ENCODE data around the gene USP34.

Gene USP34

DNA sequence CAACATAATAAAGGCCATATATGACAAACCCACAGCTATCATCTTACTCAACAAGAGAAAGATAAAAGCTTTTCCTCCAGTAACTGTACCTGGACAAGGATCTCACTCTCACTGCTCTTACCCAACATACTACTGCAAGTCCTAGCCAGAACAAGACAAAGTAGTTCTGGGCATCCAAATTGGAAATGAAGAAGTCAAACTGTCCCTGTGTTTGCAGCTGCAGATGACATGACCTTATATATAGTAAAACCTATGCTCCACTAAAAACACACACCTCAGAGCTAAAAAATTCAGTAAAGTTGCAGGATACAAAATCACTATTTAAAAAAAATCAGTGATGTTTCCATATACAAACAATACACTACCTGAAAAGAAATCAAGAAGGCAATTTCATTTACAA, 32.2 kb downstream of the USP34 start:
- Histone ChIP-seq H3K9me3 (ENCODE audit: control insufficient read depth in 1 of 2, low read length in 2 of 2) (no peaks in the 10 kb centered on the region), H3K4me3 (ENCODE audit: low read depth in 1 of 2, low read length in 2 of 2) (no peak overlapping the region), H3K36me3 (ENCODE audit: control insufficient read depth in 1 of 2, insufficient read depth in 2 of 2, low read length in 2 of 2) (peaks cover 0 to 3% of the 10 kb centered on the region in 2 donors), H3K4me1 (ENCODE audit: control insufficient read depth in 1 of 2, insufficient read depth in 2 of 2, low read length in 2 of 2) (peaks cover 0 to 36% of the 10 kb centered on the region in 2 donors), H3K27me3 (ENCODE audit: low read depth, low read length) (no peaks in the 10 kb centered on the region), H3K27ac (ENCODE audit: low read length) (no peak overlapping the region)

DNA sequence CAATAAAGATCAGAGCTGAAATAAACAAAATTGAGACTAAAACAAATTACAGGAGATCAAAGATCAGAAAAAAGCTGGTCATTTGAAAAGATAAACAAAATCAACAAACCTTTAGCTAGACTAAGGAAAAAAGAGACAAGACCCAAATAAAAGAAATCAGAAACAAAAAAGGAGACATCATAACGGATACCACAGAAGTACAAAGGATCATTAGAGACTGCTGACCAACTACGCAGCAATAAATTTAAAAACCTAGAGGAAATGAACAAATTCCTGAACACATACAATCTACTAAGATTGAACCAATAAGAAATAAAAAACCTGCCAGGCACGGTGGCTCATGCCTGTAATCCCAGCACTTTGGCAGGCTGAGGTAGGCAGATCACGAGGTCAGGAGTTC, 33.7 kb downstream of the USP34 start:
- no peaks in the 10 kb centered on the region for H3K9me3 ChIP-seq (ENCODE audit: control insufficient read depth in 1 of 2, low read length in 2 of 2)
- H3K27ac ChIP-seq (ENCODE audit: low read length): no peak overlapping the region
- peaks cover 3 to 39% of the 10 kb centered on the region in 2 donors for H3K4me1 ChIP-seq (ENCODE audit: control insufficient read depth in 1 of 2, insufficient read depth in 2 of 2, low read length in 2 of 2)
- H3K4me3 ChIP-seq (ENCODE audit: low read depth in 1 of 2, low read length in 2 of 2): no peak overlapping the region
- H3K27me3 ChIP-seq (ENCODE audit: low read depth, low read length): no peaks in the 10 kb centered on the region
- peaks cover 0 to 3% of the 10 kb centered on the region in 2 donors for H3K36me3 ChIP-seq (ENCODE audit: control insufficient read depth in 1 of 2, insufficient read depth in 2 of 2, low read length in 2 of 2)

DNA sequence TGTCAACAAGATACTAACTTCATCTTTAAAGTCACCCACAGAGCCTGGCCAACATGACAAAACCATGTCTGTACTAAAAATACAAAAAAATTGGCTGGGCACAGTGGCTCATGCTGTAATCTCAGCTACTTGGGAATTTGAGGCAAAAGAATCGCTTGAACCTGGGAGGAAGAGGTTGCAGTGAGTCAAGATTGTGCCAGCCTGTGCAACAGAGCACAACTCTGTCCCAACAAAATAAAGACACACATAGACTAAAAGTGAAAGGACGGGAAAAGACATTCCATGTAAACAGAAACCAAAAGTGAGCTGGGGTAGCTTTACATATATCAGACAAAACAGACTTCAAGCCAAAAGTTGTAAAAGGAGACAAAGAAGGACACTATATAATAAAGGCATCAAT, 34.8 kb downstream of the USP34 start:
- H3K9me3 ChIP-seq (ENCODE audit: control insufficient read depth in 1 of 2, low read length in 2 of 2): no peaks in the 10 kb centered on the region
- H3K4me1 ChIP-seq (ENCODE audit: control insufficient read depth in 1 of 2, insufficient read depth in 2 of 2, low read length in 2 of 2): peaks cover 3 to 34% of the 10 kb centered on the region in 2 donors
- H3K27me3 ChIP-seq (ENCODE audit: low read depth, low read length): no peaks in the 10 kb centered on the region
- H3K4me3 ChIP-seq (ENCODE audit: low read depth in 1 of 2, low read length in 2 of 2): no peak overlapping the region
- H3K36me3 ChIP-seq (ENCODE audit: control insufficient read depth in 1 of 2, insufficient read depth in 2 of 2, low read length in 2 of 2): peaks cover 0 to 3% of the 10 kb centered on the region in 2 donors
- H3K27ac ChIP-seq (ENCODE audit: low read length): no peak overlapping the region

DNA sequence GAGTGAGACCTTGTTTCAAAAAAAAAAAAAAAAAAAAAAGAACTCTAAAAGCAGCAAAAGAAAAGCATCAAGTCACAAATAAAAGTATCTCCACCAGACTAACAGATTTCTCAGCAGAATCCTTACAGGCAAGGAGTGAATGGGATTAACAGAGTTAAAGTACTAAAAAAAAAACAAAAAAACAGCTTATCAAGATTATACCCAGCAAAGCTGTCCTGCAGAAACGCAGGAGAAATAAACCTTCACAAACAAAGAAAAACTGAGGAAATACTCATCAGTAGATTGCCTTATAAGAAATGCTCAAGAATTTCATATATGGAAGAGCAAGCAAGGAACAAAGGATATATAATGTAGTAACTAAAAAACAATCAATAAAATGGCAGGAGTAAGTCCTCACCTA, 35.6 kb downstream of the USP34 start:
- Histone ChIP-seq H3K27me3 (ENCODE audit: low read depth, low read length) (no peaks in the 10 kb centered on the region), H3K4me1 (ENCODE audit: control insufficient read depth in 1 of 2, insufficient read depth in 2 of 2, low read length in 2 of 2) (peaks cover 3 to 32% of the 10 kb centered on the region in 2 donors), H3K4me3 (ENCODE audit: low read depth in 1 of 2, low read length in 2 of 2) (no peak overlapping the region), H3K27ac (ENCODE audit: low read length) (no peak overlapping the region), H3K36me3 (ENCODE audit: control insufficient read depth in 1 of 2, insufficient read depth in 2 of 2, low read length in 2 of 2) (peaks cover 0 to 3% of the 10 kb centered on the region in 2 donors), H3K9me3 (ENCODE audit: control insufficient read depth in 1 of 2, low read length in 2 of 2) (no peaks in the 10 kb centered on the region)

DNA sequence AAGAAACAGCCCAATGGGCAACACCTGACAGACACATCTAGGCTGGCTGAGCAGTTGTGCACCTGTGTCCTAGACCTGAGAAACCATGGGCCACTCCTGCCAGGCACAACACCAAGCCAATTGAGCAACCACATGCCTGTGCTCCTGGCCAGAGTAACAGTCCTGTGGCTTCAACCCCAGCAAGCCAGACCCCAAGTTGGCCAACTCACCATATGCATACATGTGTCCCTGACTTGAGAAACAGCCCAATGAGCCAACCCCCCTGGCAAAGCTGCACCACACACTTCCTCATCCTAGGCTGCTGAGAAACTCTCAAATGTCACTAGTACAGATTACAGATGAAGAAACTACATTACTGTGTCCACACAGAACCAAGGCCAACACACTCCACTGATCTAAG, 36.6 kb downstream of the USP34 start:
- Histone ChIP-seq H3K4me1 (ENCODE audit: control insufficient read depth in 1 of 2, insufficient read depth in 2 of 2, low read length in 2 of 2) (peaks cover 3 to 22% of the 10 kb centered on the region in 2 donors), H3K27me3 (ENCODE audit: low read depth, low read length) (no peaks in the 10 kb centered on the region), H3K27ac (ENCODE audit: low read length) (no peak overlapping the region), H3K4me3 (ENCODE audit: low read depth in 1 of 2, low read length in 2 of 2) (no peak overlapping the region), H3K9me3 (ENCODE audit: control insufficient read depth in 1 of 2, low read length in 2 of 2) (no peaks in the 10 kb centered on the region), H3K36me3 (ENCODE audit: control insufficient read depth in 1 of 2, insufficient read depth in 2 of 2, low read length in 2 of 2) (peaks cover 0 to 3% of the 10 kb centered on the region in 2 donors)

DNA sequence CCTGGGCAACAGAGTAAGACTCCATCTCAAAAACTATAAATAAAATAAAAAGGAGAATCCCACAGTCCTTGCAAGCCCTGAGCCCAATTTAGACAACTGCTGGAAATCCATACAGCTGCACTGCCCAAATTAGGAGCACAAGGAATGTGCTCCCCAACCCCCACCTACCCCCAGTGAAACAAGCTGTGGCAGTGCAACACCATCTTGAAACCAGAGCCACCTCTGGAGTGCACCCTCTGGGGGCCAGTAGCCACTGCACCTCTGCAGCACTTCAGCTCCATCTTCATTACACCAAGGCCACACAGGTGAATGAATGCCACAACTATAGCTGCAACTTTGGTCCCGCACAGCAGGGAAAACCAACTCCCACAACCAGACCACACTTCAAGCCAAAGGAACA, 37.3 kb downstream of the USP34 start:
- peaks cover 0 to 3% of the 10 kb centered on the region in 2 donors for H3K36me3 ChIP-seq (ENCODE audit: control insufficient read depth in 1 of 2, insufficient read depth in 2 of 2, low read length in 2 of 2)
- no peak overlapping the region for H3K4me3 ChIP-seq (ENCODE audit: low read depth in 1 of 2, low read length in 2 of 2)
- H3K27ac ChIP-seq (ENCODE audit: low read length): no peak overlapping the region
- H3K4me1 ChIP-seq (ENCODE audit: control insufficient read depth in 1 of 2, insufficient read depth in 2 of 2, low read length in 2 of 2): peaks cover 3 to 18% of the 10 kb centered on the region in 2 donors
- H3K9me3 ChIP-seq (ENCODE audit: control insufficient read depth in 1 of 2, low read length in 2 of 2): no peaks in the 10 kb centered on the region
- H3K27me3 ChIP-seq (ENCODE audit: low read depth, low read length): no peaks in the 10 kb centered on the region

DNA sequence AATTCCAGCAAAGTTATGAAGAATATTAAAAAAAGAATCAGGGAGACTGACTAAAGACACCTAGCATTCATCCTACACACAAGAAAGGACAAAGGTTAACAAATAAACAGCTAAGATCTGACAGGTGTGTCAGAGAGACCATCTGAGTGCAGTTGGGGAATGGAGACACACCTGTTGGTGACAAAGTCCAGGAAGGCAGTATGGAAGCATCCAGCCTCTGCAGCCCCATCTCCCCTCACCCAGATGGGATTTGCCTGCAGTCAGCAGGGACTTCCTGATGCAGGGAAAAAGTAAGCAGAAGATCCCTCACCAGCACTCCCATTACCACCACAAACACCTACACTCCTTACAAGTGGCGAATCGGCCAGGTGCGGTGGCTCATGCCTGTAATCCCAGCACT, 37.9 kb downstream of the USP34 start:
- H3K4me3 ChIP-seq (ENCODE audit: low read depth in 1 of 2, low read length in 2 of 2): no peak overlapping the region
- H3K36me3 ChIP-seq (ENCODE audit: control insufficient read depth in 1 of 2, insufficient read depth in 2 of 2, low read length in 2 of 2): peaks cover 0 to 3% of the 10 kb centered on the region in 2 donors
- peaks cover 3 to 18% of the 10 kb centered on the region in 2 donors for H3K4me1 ChIP-seq (ENCODE audit: control insufficient read depth in 1 of 2, insufficient read depth in 2 of 2, low read length in 2 of 2)
- H3K27me3 ChIP-seq (ENCODE audit: low read depth, low read length): no peaks in the 10 kb centered on the region
- no peaks in the 10 kb centered on the region for H3K9me3 ChIP-seq (ENCODE audit: control insufficient read depth in 1 of 2, low read length in 2 of 2)
- no peak overlapping the region for H3K27ac ChIP-seq (ENCODE audit: low read length)

DNA sequence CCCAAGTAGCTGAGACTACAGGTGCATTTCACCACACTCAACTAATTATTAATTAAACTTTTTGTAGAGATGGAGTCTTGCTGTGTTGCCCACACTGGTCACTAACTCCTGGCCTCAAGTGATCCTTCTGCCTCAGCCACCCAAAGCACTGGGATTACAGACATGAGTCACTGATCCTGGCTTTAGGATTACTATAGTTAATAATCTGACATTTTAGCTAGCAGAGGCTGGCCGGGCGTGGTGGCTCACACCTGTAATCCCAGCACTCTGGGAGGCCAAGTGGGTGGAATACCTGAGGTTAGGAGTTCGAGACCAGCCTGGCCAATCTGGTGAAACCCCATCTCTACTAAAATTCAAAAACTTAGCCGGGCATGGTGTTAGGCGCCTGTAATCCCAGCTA, 39.5 kb downstream of the USP34 start:
- no peaks in the 10 kb centered on the region for H3K27me3 ChIP-seq (ENCODE audit: low read depth, low read length)
- H3K4me3 ChIP-seq (ENCODE audit: low read depth in 1 of 2, low read length in 2 of 2): no peak overlapping the region
- H3K9me3 ChIP-seq (ENCODE audit: control insufficient read depth in 1 of 2, low read length in 2 of 2): no peaks in the 10 kb centered on the region
- no peak overlapping the region for H3K27ac ChIP-seq (ENCODE audit: low read length)
- peaks cover 0 to 3% of the 10 kb centered on the region in 2 donors for H3K36me3 ChIP-seq (ENCODE audit: control insufficient read depth in 1 of 2, insufficient read depth in 2 of 2, low read length in 2 of 2)
- peaks cover 3 to 22% of the 10 kb centered on the region in 2 donors for H3K4me1 ChIP-seq (ENCODE audit: control insufficient read depth in 1 of 2, insufficient read depth in 2 of 2, low read length in 2 of 2)

DNA sequence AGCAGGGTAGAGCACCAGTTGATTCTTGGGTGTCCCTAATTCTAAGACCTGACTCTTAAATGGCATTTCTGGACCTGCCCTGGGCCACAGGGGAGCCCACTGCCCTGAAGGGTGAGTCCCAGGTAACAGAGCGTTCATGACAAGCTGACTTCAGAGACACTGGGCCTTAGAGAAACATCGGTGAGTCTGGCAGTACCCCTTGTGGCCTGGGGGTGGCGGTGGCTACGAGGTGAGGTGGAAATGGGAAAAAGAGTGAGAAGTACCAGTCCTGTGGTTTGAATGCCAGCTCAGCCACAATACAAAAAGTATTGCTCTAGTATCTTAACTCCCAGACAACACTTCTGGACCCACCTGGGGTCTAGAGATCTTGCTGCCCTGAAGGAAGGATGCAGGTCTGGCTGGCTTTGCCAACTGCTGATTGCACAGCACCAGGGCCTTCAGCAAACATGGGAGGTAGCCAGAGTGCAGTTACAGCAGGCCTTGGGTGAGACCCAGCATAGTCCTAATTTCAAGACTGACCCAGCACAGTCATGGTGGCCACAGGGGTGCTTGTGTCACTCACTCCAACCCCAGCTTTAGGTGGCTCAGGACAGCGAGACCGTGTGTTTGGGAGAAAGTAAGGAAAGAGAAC, 44.5 kb downstream of the USP34 start:
- no peak overlapping the region for H3K27ac ChIP-seq (ENCODE audit: low read length)
- H3K9me3 ChIP-seq (ENCODE audit: control insufficient read depth in 1 of 2, low read length in 2 of 2): no peaks in the 10 kb centered on the region
- peaks cover 0 to 8% of the 10 kb centered on the region in 2 donors for H3K4me1 ChIP-seq (ENCODE audit: control insufficient read depth in 1 of 2, insufficient read depth in 2 of 2, low read length in 2 of 2)
- H3K4me3 ChIP-seq (ENCODE audit: low read depth in 1 of 2, low read length in 2 of 2): no peak overlapping the region
- H3K27me3 ChIP-seq (ENCODE audit: low read depth, low read length): no peaks in the 10 kb centered on the region
- H3K36me3 ChIP-seq (ENCODE audit: control insufficient read depth in 1 of 2, insufficient read depth in 2 of 2, low read length in 2 of 2): no peaks in the 10 kb centered on the region

DNA sequence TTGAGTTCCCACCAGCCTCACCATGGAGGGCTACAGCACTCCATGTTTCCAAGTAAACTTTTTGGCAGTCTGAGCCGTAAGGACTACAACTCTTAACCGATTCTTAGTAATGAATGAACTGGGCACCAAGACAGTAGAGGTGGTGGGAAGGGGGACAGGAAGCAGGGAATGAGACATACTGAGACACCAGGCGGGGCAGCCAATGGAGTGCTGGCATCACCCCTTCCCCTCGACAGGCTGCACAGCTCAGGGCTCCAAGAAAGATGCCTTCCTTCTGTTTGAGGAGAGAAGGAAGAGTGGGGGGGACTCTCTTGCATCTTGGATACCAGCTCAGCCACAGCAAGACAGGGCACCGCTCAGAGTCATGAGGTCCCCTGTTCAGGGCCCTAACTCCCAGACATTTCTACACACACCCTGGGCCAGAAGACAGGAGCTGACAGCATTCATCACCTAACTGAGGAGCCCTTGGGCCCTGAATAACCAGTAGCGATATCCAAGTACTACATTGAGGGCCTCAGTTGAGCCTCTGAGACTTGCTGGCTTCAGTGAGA, 45.2 kb downstream of the USP34 start:
- Histone ChIP-seq H3K4me3 (ENCODE audit: low read depth in 1 of 2, low read length in 2 of 2) (no peak overlapping the region), H3K36me3 (ENCODE audit: control insufficient read depth in 1 of 2, insufficient read depth in 2 of 2, low read length in 2 of 2) (no peaks in the 10 kb centered on the region), H3K27ac (ENCODE audit: low read length) (no peak overlapping the region), H3K4me1 (ENCODE audit: control insufficient read depth in 1 of 2, insufficient read depth in 2 of 2, low read length in 2 of 2) (peaks cover 0 to 13% of the 10 kb centered on the region in 2 donors), H3K27me3 (ENCODE audit: low read depth, low read length) (no peaks in the 10 kb centered on the region), H3K9me3 (ENCODE audit: control insufficient read depth in 1 of 2, low read length in 2 of 2) (no peaks in the 10 kb centered on the region)

DNA sequence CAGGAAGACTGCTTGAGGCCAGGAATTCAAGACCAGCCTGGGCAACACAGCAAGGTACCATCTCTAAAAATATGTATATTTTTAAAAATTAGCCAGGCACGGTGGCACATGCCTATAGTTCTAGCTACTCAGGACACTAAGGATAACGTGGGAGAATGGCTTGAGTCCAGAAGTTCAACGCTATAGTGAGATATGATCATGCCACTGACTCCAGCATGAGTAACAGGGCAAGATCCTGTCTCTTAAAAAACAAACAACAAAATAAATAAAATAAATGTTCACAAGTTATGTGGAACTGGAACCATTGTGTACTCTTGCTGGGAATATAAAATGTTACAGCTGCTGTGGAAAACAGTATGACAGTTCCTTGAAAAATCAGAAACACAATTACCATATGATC, 47.2 kb downstream of the USP34 start:
- H3K27ac ChIP-seq (ENCODE audit: low read length): no peak overlapping the region
- H3K4me1 ChIP-seq (ENCODE audit: control insufficient read depth in 1 of 2, insufficient read depth in 2 of 2, low read length in 2 of 2): peaks cover 0 to 16% of the 10 kb centered on the region in 2 donors
- no peaks in the 10 kb centered on the region for H3K27me3 ChIP-seq (ENCODE audit: low read depth, low read length)
- H3K4me3 ChIP-seq (ENCODE audit: low read depth in 1 of 2, low read length in 2 of 2): no peak overlapping the region
- H3K9me3 ChIP-seq (ENCODE audit: control insufficient read depth in 1 of 2, low read length in 2 of 2): no peaks in the 10 kb centered on the region
- H3K36me3 ChIP-seq (ENCODE audit: control insufficient read depth in 1 of 2, insufficient read depth in 2 of 2, low read length in 2 of 2): no peaks in the 10 kb centered on the region

DNA sequence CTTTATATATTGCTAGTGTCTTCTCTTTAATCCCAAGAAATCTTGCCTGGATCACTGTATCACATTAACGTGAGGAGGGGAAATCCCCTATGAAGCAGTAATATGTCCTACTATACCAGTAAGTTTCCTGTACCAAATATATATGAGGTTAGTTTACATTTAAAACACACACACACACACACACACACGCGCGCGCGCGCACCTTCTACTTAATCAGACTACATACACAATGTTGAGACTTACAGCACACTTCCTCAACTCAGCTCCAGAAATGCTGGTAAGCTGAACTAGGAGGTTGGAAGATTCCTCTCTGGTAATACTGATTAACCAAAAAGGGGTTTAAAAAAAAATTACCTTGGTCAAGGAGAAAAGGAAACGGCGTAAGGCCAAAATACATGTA, 49.3 kb downstream of the USP34 start:
- no peaks in the 10 kb centered on the region for H3K27me3 ChIP-seq (ENCODE audit: low read depth, low read length)
- H3K9me3 ChIP-seq (ENCODE audit: control insufficient read depth in 1 of 2, low read length in 2 of 2): no peaks in the 10 kb centered on the region
- H3K4me3 ChIP-seq (ENCODE audit: low read depth in 1 of 2, low read length in 2 of 2): no peak overlapping the region
- H3K36me3 ChIP-seq (ENCODE audit: control insufficient read depth in 1 of 2, insufficient read depth in 2 of 2, low read length in 2 of 2): peaks cover 0 to 4% of the 10 kb centered on the region in 2 donors
- H3K27ac ChIP-seq (ENCODE audit: low read length): no peak overlapping the region
- peaks cover 0 to 15% of the 10 kb centered on the region in 2 donors for H3K4me1 ChIP-seq (ENCODE audit: control insufficient read depth in 1 of 2, insufficient read depth in 2 of 2, low read length in 2 of 2)
